Fibroblast of pulmonary artery (primary cell): ENCODE measurements around the gene MAPKAPK2.
"Not testable (repeated sequence)": the region's sequence is repeated elsewhere in the genome, so short reads cannot be mapped to it uniquely, and the experiment has no call there.

Experiments
- DNase-seq: peaks from one replicate; pipeline ENCODE4 v3.0.0-alpha.2; 2010; ENCODE audit warnings: low read depth
- H3K4me3 ChIP-seq: replicated peaks from 2 replicates; pipeline ENCODE4 v1.5.1; 2011; ENCODE audit warnings: low read depth, mild to moderate bottlenecking, control low read depth, low read length, moderate library complexity
- TF ChIP-seq, protein P1 (sequence below): IDR thresholded peaks from 2 replicates; pipeline ENCODE4 v1.5.1; 2011; ENCODE audit warnings: mild to moderate bottlenecking, control low read depth, low read length, inconsistent platforms; ENCODE audit errors: missing control alignments

The MAPKAPK2 gene

DNA sequence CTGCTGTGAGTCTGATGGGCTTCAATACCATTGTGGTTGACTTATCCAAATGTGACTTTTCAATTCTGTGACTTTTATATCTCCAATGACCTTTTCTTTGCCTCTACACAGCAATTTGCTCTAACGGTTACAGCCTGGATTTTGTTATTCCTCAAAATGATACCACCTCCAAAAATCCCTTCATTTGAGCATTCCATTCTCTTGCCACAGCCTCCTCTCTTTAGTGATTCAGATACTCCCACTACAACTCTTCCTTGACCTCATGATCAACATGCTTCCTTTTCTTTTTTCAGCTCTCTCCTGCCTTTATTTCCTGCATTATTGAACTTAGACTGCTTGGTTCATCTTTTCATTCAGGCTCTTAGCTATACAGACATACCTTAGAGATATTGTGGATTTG lies 69.3 kb downstream of the MAPKAPK2 start:
- DNase-seq: peak; percentile 70
- no peak overlapping the region for H3K4me3 ChIP-seq
- TF ChIP-seq, protein P1, sequence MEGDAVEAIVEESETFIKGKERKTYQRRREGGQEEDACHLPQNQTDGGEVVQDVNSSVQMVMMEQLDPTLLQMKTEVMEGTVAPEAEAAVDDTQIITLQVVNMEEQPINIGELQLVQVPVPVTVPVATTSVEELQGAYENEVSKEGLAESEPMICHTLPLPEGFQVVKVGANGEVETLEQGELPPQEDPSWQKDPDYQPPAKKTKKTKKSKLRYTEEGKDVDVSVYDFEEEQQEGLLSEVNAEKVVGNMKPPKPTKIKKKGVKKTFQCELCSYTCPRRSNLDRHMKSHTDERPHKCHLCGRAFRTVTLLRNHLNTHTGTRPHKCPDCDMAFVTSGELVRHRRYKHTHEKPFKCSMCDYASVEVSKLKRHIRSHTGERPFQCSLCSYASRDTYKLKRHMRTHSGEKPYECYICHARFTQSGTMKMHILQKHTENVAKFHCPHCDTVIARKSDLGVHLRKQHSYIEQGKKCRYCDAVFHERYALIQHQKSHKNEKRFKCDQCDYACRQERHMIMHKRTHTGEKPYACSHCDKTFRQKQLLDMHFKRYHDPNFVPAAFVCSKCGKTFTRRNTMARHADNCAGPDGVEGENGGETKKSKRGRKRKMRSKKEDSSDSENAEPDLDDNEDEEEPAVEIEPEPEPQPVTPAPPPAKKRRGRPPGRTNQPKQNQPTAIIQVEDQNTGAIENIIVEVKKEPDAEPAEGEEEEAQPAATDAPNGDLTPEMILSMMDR: no peak

DNA sequence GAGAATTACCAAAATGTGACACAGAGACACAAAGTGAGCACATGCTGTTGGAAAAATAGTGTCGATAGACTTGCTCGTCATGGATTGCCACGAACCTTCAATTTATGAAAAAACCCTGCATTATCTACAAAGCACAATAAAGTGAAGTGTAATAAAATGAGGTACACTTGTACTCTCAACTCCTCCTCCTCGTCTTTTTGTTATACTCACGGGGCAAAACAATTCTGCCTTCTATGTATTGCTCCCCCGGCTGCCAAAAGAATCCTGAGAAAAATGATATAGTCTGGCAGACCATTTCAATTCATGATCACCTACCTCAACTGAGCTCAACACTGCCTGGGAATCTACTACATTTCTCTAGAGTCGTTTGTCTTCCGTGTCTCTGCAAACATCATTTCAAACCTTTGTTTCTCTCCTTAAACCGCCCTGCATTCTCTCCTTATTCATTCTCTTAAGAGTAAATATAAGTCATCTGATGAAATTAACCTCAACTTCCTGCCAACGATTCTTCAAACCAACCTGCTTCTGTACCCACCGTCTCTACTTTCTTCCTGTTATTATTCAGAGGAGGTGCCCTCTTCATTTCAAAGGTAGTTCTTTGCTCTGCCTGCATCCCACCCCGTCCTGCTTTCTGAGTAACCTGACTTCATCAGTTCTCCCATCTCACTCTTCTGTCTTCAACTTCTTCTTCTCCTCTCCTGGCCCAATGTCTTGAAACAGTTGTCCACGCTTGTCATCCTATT lies 73.0 kb downstream of the MAPKAPK2 start:
- no peak for DNase-seq
- H3K4me3 ChIP-seq: no peak overlapping the region
- TF ChIP-seq, protein P1: no peak

DNA sequence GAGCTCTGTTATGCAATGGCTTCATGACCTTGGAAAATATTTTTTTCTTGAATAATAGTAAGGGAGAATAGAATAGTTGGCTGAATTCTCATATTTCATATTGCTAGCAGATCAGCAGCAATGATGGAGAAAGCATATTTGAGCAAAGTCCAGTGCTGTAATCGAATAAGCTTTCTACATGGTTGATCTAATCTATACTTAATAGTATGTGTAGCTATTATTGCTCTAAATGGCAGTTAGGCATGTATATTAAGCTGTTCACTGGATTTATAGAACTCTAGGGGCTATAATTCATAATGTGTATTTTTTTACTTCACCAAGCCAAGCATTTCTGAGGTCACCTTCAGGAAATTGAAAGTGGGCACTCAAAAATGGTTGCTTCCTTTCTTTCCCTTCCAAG lies 75.9 kb downstream of the MAPKAPK2 start:
- DNase-seq: no peak
- H3K4me3 ChIP-seq: no peak overlapping the region
- TF ChIP-seq, protein P1: no peak

DNA sequence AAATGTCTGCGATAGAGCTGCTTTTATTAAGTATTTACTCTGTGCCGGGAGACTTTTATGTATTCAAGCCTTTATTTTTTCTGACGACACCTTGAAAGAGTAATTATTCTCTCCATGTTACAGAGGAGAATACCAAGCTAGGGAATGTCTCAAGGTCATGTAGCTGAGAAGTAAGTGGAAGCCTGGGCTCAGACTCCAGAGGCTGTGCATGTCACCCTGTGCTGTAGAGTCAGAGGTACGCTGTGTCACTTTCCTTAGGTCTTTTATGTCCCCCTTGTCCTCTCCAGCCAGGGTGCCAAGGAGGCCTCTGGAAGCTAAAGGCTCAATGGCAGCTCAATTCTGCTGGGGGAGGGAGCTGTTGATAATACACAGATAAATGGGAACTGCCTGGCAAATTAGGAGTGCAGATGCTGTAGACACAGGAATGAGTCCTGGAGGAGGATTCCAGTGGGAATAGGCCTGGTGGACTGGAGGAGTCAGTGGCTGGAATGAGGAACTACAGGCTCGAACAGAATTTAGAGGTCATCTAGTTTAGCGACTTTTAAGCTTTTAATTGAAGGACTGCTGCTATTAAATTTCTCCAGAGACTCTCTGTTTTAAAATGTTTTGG lies 76.6 kb downstream of the MAPKAPK2 start:
- DNase-seq: peak; percentile 37
- H3K4me3 ChIP-seq: no peak overlapping the region
- TF ChIP-seq, protein P1: peak; percentile 47

DNA sequence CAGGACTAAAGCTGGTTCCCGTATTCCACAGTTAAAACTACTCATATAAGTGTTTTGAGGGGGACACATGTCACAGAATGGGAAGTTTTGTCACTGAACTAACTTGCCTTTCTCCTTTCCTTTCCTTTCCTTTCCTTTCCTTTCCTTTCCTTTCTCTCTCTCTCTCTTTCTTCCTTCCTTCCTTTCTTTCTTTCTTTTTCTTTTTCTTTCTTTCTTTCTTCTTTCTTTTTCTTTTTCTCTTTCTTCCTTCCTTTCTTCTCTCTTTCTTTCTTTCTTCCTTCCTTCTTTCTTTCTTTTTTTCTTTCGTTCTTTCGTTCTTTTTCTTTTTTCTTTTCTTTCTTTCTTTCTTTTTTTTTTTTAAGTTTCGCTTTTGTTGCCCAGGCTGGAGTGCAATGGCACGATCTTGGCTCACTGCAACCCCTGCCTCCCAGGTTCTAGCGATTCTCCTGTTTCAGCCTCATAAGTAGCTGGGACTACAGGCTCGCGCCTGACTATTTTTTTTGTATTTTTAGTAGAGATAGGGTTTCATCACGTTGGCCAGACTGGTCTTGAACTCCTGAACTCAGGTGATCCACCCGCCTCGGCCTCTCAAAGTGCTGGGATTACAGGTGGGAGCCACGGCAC lies 78.1 kb downstream of the MAPKAPK2 start:
- not testable (repeated sequence) for DNase-seq, H3K4me3 ChIP-seq

DNA sequence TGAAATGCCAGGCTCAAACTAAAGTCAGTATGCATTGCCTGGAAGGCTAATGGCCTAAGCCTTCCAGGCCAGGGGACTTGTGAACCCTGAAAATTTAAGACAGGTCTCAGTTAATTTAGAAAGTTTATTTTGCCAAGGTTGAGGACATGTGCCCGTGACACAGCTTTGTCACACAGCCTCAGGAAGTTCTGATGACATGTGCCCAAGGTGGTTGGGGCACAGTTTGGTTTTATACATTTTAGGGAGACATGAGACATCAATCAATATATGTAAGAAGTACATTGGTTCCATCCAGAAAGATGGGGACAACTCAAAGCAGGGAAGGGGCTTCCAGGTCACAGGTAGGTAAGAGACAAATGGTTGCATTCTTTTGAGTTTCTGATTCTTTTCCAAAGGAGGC lies 81.1 kb downstream of the MAPKAPK2 start:
- not testable (repeated sequence) for DNase-seq, H3K4me3 ChIP-seq

DNA sequence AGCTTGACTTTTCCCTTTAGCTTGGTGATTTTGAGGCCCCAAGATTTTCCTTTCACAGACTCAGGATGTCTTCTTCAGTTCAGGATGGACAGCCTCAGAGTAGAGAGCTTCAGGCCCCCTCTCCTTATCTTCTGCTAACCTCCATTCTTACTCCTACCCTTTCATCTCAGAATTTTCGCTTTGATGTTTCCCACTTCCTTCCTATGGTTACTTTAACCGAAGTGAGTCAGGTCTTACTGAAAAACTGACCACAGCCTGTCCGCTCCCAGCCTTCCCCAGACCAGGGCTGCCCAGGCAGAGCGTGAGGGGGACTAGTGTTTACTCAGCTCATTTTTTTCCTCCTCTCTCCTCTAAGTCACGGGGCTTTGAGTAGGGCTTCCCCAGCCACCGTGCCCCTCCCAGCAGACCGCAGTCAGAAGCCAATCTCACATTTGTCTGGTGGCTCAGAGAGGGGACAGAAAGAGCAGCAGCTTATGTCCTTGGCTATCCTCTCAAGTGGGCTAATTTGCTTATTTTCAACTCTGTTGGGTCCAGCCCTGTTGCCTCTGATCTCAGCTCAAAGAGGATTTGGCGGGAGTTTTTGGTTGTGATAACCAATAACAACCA lies 81.6 kb downstream of the MAPKAPK2 start:
- H3K4me3 ChIP-seq: no peak overlapping the region
- TF ChIP-seq, protein P1: no peak
- DNase-seq: peak; percentile 66
